Left ventricle myocardium superior (tissue), 1 donor: ENCODE data around the gene LHFPL3. TPM values are rescaled to one million over a fixed set of nuclear protein-coding genes. Genes with fewer than 3 reads are reported as not detected.

Experiments
- ATAC-seq: fragments of 200-7000 bp; cut with Tn5 transposase; one replicate; pipeline ENCODE4 v1.9.1; 2020; ENCODE audit warnings: mild to moderate bottlenecking, moderate library complexity
- DNase-seq: peaks from one replicate; pipeline ENCODE4 v3.0.0-alpha.2; 2020
- intact Hi-C: fragments of 100-400 bp; cut with micrococcal nuclease; formaldehyde crosslinking; loops from one replicate; pipeline ENCODE4 v1.11.0; 2022
- total RNA-seq: library from RNA; stranded (reverse); fragmentation: NEBNext Ultra II Directional; extraction: Animal tissue kit (Norgen Biotek cat#: 25700); gene quantifications from one replicate; pipeline ENCODE4 v1.2.1, GENCODE V29; 2021
- donor health status: DM: no; HTN: yes; CAD: no; lungs with severe emphysema.

LHFPL3 gene
- total RNA-seq, 1 donor from 2014 or later = not detected

- no peak for ATAC-seq
- no peak for DNase-seq
- intact Hi-C loops = no loop called here
These were observed 447.1 kb downstream of the LHFPL3 start for GRCh38 chr7:104775531-104775930.

- DNase-seq = no peak
- intact Hi-C loops = no loop called here
- no peak for ATAC-seq
These were observed 448.9 kb downstream of the LHFPL3 start for GRCh38 chr7:104777301-104777800.

- intact Hi-C loops = no loop called here
- no peak for ATAC-seq
These were observed 451.5 kb downstream of the LHFPL3 start for GRCh38 chr7:104779888-104780287.

GRCh38 chr7:104784686-104785085 is 456.3 kb downstream of the LHFPL3 start:
- DNase-seq (no peak), ATAC-seq (no peak)
- intact Hi-C loops = no loop called here

More at GRCh38 chr7:104779888-104780287, 451.5 kb downstream of the LHFPL3 start:
- no peak for DNase-seq

GRCh38 chr7:104789780-104790179 is 461.4 kb downstream of the LHFPL3 start:
- DNase-seq = no peak
- intact Hi-C loops = no loop called here
- no peak for ATAC-seq

- DNase-seq (no peak), ATAC-seq (no peak)
- intact Hi-C loops = no loop called here
These were observed 462.0 kb downstream of the LHFPL3 start for GRCh38 chr7:104790440-104790839.

GRCh38 chr7:104791080-104791479 is 462.7 kb downstream of the LHFPL3 start:
- DNase-seq (no peak), ATAC-seq (no peak)
- intact Hi-C loops = no loop called here

GRCh38 chr7:104793066-104793465 is 464.7 kb downstream of the LHFPL3 start:
- intact Hi-C loops = no loop called here
- DNase-seq (no peak), ATAC-seq (no peak)

GRCh38 chr7:104794154-104794553 is 465.8 kb downstream of the LHFPL3 start:
- intact Hi-C loops = no loop called here
- DNase-seq (no peak), ATAC-seq (no peak)

GRCh38 chr7:104794589-104794988 is 466.2 kb downstream of the LHFPL3 start:
- no peak for DNase-seq
- intact Hi-C loops = no loop called here
- ATAC-seq = no peak

GRCh38 chr7:104795086-104795485 is 466.7 kb downstream of the LHFPL3 start:
- intact Hi-C loops = no loop called here
- no peak for ATAC-seq
- DNase-seq = no peak

- intact Hi-C loops = no loop called here
- no peak for ATAC-seq
These were observed 467.4 kb downstream of the LHFPL3 start for GRCh38 chr7:104795616-104796398.

GRCh38 chr7:104800307-104800706 is 471.9 kb downstream of the LHFPL3 start:
- ATAC-seq = no peak
- intact Hi-C loops = no loop called here
- no peak for DNase-seq

More at GRCh38 chr7:104795616-104796398, 467.4 kb downstream of the LHFPL3 start:
- no peak for DNase-seq

GRCh38 chr7:104801022-104801421 is 472.6 kb downstream of the LHFPL3 start:
- ATAC-seq = no peak
- DNase-seq = no peak

GRCh38 chr7:104803931-104804330 is 475.5 kb downstream of the LHFPL3 start:
- ATAC-seq (no peak), DNase-seq (no peak)
- intact Hi-C loops = no loop called here

More at GRCh38 chr7:104801022-104801421, 472.6 kb downstream of the LHFPL3 start:
- intact Hi-C loops = no loop called here

- no peak for DNase-seq
- intact Hi-C loops = no loop called here
- no peak for ATAC-seq
These were observed 476.3 kb downstream of the LHFPL3 start for GRCh38 chr7:104804696-104805095.

- DNase-seq (no peak), ATAC-seq (no peak)
- intact Hi-C loops = no loop called here
These were observed 477.3 kb downstream of the LHFPL3 start for GRCh38 chr7:104805449-104806317.

GRCh38 chr7:104807671-104808070 is 479.3 kb downstream of the LHFPL3 start:
- ATAC-seq (no peak), DNase-seq (no peak)
- intact Hi-C loops = no loop called here

- intact Hi-C loops = no loop called here
- no peak for ATAC-seq
- no peak for DNase-seq
These were observed 481.5 kb downstream of the LHFPL3 start for GRCh38 chr7:104809906-104810305.

- intact Hi-C loops = no loop called here
- no peak for DNase-seq
- no peak for ATAC-seq
These were observed 485.7 kb downstream of the LHFPL3 start for GRCh38 chr7:104814126-104814525.
